WTC11 (cell line): Measurements from ENCODE around the gene MTMR6.

ENCODE experiments used
- CBFB ChIP-seq: sonication (generic); formaldehyde crosslinking; IDR thresholded peaks from 2 replicates; pipeline ENCODE4 v1.8.1; 2022; ENCODE audit warnings: mild to moderate bottlenecking, low read depth, missing genetic modification reagents
- TF ChIP-seq, protein P1 (sequence below): fragments of 200-600 bp; IDR thresholded peaks from 2 replicates; pipeline ENCODE4 v1.8.0; 2022; ENCODE audit warnings: antibody characterized with exemption
- TF ChIP-seq, protein P2 (sequence below): sonication (generic); formaldehyde crosslinking; IDR thresholded peaks from 2 replicates; pipeline ENCODE4 v1.8.0; 2022; ENCODE audit warnings: mild to moderate bottlenecking, missing genetic modification reagents

- TF ChIP-seq, protein P1, sequence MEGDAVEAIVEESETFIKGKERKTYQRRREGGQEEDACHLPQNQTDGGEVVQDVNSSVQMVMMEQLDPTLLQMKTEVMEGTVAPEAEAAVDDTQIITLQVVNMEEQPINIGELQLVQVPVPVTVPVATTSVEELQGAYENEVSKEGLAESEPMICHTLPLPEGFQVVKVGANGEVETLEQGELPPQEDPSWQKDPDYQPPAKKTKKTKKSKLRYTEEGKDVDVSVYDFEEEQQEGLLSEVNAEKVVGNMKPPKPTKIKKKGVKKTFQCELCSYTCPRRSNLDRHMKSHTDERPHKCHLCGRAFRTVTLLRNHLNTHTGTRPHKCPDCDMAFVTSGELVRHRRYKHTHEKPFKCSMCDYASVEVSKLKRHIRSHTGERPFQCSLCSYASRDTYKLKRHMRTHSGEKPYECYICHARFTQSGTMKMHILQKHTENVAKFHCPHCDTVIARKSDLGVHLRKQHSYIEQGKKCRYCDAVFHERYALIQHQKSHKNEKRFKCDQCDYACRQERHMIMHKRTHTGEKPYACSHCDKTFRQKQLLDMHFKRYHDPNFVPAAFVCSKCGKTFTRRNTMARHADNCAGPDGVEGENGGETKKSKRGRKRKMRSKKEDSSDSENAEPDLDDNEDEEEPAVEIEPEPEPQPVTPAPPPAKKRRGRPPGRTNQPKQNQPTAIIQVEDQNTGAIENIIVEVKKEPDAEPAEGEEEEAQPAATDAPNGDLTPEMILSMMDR = no peak
- no peak for TF ChIP-seq CBFB (CRISPR knock-in tag)
- TF ChIP-seq, protein P2, sequence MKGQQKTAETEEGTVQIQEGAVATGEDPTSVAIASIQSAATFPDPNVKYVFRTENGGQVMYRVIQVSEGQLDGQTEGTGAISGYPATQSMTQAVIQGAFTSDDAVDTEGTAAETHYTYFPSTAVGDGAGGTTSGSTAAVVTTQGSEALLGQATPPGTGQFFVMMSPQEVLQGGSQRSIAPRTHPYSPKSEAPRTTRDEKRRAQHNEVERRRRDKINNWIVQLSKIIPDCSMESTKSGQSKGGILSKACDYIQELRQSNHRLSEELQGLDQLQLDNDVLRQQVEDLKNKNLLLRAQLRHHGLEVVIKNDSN = no peak
Observed at GRCh38 chr13:25207291-25207810, 79.9 kb downstream of the MTMR6 start.
